ENCODE results near the gene MAFF.

DNA sequence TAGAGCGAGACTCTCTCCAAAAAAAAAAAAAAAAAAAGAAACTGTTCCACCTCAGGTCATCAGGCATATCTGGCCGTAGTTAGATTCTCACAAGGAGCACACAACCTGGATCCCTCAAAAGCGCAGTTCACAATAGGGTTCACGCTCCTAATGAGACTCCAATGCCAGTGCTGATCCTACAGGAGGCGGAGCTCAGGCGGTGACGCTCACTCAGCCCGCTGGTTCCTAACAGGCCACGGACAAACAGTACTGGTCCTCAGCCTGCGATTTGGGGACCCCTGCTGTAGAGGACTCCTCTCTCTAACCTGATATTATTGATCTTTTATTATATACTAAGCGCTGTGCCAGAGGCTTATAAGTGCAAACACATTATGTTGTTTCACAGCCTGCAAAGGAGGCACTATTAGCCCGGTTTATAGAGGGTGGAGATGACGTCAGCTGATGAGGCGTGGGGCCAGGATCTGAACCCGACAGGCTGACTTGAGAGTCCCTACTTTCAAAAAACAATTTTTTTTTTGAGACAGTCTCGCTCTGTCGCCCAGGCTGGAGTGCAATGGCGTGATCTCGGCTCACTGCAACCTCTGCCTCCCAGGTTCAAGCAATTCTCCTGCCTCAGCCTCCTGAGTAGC lies 4.9 kb upstream of the MAFF start:
- TF ChIP-seq, protein P1, sequence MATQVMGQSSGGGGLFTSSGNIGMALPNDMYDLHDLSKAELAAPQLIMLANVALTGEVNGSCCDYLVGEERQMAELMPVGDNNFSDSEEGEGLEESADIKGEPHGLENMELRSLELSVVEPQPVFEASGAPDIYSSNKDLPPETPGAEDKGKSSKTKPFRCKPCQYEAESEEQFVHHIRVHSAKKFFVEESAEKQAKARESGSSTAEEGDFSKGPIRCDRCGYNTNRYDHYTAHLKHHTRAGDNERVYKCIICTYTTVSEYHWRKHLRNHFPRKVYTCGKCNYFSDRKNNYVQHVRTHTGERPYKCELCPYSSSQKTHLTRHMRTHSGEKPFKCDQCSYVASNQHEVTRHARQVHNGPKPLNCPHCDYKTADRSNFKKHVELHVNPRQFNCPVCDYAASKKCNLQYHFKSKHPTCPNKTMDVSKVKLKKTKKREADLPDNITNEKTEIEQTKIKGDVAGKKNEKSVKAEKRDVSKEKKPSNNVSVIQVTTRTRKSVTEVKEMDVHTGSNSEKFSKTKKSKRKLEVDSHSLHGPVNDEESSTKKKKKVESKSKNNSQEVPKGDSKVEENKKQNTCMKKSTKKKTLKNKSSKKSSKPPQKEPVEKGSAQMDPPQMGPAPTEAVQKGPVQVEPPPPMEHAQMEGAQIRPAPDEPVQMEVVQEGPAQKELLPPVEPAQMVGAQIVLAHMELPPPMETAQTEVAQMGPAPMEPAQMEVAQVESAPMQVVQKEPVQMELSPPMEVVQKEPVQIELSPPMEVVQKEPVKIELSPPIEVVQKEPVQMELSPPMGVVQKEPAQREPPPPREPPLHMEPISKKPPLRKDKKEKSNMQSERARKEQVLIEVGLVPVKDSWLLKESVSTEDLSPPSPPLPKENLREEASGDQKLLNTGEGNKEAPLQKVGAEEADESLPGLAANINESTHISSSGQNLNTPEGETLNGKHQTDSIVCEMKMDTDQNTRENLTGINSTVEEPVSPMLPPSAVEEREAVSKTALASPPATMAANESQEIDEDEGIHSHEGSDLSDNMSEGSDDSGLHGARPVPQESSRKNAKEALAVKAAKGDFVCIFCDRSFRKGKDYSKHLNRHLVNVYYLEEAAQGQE (IDR thresholded peaks at IDR 0.05; ENCODE audit: insufficient replicate concordance, low read depth), result no peak
- TF ChIP-seq, protein P2, sequence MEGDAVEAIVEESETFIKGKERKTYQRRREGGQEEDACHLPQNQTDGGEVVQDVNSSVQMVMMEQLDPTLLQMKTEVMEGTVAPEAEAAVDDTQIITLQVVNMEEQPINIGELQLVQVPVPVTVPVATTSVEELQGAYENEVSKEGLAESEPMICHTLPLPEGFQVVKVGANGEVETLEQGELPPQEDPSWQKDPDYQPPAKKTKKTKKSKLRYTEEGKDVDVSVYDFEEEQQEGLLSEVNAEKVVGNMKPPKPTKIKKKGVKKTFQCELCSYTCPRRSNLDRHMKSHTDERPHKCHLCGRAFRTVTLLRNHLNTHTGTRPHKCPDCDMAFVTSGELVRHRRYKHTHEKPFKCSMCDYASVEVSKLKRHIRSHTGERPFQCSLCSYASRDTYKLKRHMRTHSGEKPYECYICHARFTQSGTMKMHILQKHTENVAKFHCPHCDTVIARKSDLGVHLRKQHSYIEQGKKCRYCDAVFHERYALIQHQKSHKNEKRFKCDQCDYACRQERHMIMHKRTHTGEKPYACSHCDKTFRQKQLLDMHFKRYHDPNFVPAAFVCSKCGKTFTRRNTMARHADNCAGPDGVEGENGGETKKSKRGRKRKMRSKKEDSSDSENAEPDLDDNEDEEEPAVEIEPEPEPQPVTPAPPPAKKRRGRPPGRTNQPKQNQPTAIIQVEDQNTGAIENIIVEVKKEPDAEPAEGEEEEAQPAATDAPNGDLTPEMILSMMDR (IDR thresholded peaks at IDR 0.05; ENCODE audit: insufficient read depth, low read length), result no peak
